HepG2 (cell line): ENCODE results near the gene MYO5B. TPM values are rescaled to one million over a fixed set of nuclear protein-coding genes. Genes with fewer than 3 reads are reported as not detected.

Experiments used
- ATAC-seq: fragments of 200-7000 bp; cut with Tn5 transposase; 3 replicates; pipeline ENCODE4 v1.9.1; 2020; ENCODE audit warnings: mild to moderate bottlenecking, moderate library complexity
- BruUV-seq: library from RNA; stranded (reverse); fragments of 400-500 nt; replicated peaks from 2 replicates; lab custom pipeline; 2021; lab: Mats Ljungman, UMichigan
- CTCF ChIA-PET: fragments of 300-600 bp; formaldehyde crosslinking; extraction: SDS; loops from one replicate; lab custom pipeline; 2021; ENCODE audit warnings: low total read pairs, inconsistent platforms, low intra/inter-chr PET ratio; lab: Yijun Ruan, JAX
- POLR2A ChIA-PET: fragments of 350-600 bp; sonication (Branson Sonifier 250); formaldehyde crosslinking; loops from one replicate; lab custom pipeline; 2020; ENCODE audit warnings: antibody characterized with exemption, inconsistent platforms; lab: Yijun Ruan, JAX
- DNase-seq: peaks from one replicate; pipeline ENCODE4 v3.0.0-alpha.2; 2015; ENCODE audit warnings: low spot score
- FAIRE-seq: peaks from 3 replicates; lab custom pipeline; 2011; peaks lifted over from hg19 to GRCh38; lab: Jason Lieb, UNC
- H2AFZ ChIP-seq: one replicate; pipeline ENCODE4 v1.6.1; 2011; ENCODE audit warnings: low read length, inconsistent platforms
- H3K27ac ChIP-seq: fragments of 300-600 bp; 3 replicates; pipeline ENCODE4 v1.8.0; 2011; ENCODE audit warnings: mixed run types, mild to moderate bottlenecking, mixed read lengths, low read length, inconsistent platforms; ENCODE audit not compliant: insufficient read depth; ENCODE audit errors: extremely low read length
- H3K27me3 ChIP-seq, 2 experiments: fragments of 200-600 bp in 1 of 2; 2 replicates in 1 of 2; 3 replicates in 1 of 2; pipeline versions ENCODE4 v1.6.0 to v1.8.0; 2011; ENCODE audit warnings: low read length in 2 of 2, mild to moderate bottlenecking in 2 of 2, moderate library complexity in 2 of 2, inconsistent platforms in 1 of 2; ENCODE audit not compliant: insufficient read depth in 2 of 2, control insufficient read depth in 1 of 2
- H3K36me3 ChIP-seq, 2 experiments: fragments of 200-600 bp in 1 of 2; replicated peaks in 1 of 2; 2 replicates in 1 of 2; 3 replicates in 1 of 2; pipeline versions ENCODE4 v1.5.1 to v1.8.0; 2011; ENCODE audit warnings: low read length in 2 of 2, inconsistent platforms in 1 of 2; ENCODE audit not compliant: insufficient read depth in 2 of 2, control insufficient read depth in 1 of 2
- H3K4me1 ChIP-seq: 2 replicates; pipeline ENCODE4 v1.5.1; 2012; ENCODE audit warnings: low read length, inconsistent platforms; ENCODE audit not compliant: insufficient read depth
- H3K4me2 ChIP-seq: 2 replicates; pipeline ENCODE4 v1.6.0; 2011; ENCODE audit warnings: low read depth, low read length, inconsistent platforms
- H3K4me3 ChIP-seq, 3 experiments: fragments of 200-600 bp in 1 of 3; sonication (generic), shearing (Covaris generic) in 1 of 3; replicated peaks in 1 of 3; 2 replicates each; pipeline ENCODE4 v1.5.1; 2011 to 2016; ENCODE audit warnings: low read length in 3 of 3, inconsistent platforms in 2 of 3, low read depth in 2 of 3, mild to moderate bottlenecking in 2 of 3, control low read depth in 1 of 3, mixed read lengths in 1 of 3; ENCODE audit not compliant: insufficient read depth in 1 of 3
- H3K79me2 ChIP-seq: one replicate; pipeline ENCODE4 v1.6.1; 2011; ENCODE audit warnings: low read length, inconsistent platforms; ENCODE audit not compliant: insufficient read depth
- H3K9ac ChIP-seq: 2 replicates; pipeline ENCODE4 v1.6.0; 2011; ENCODE audit warnings: mild to moderate bottlenecking, low read depth, low read length, inconsistent platforms; ENCODE audit not compliant: insufficient read depth
- H3K9me3 ChIP-seq: 2 replicates; pipeline ENCODE4 v1.5.1; 2012; ENCODE audit warnings: mild to moderate bottlenecking, low read length
- H4K20me1 ChIP-seq: 2 replicates; pipeline ENCODE4 v1.6.0; 2011; ENCODE audit warnings: inconsistent platforms, mild to moderate bottlenecking, low read length, moderate library complexity; ENCODE audit not compliant: insufficient read depth
- HNRNPUL1 ChIP-seq: fragments of 200-400 bp; formaldehyde crosslinking; IDR thresholded peaks from 2 replicates; pipeline ENCODE4 v1.6.1; 2017; ENCODE audit warnings: low read depth, mild to moderate bottlenecking, low read length, moderate library complexity
- KLF12 ChIP-seq: sonication (generic); formaldehyde crosslinking; IDR thresholded peaks from 2 replicates; pipeline ENCODE4 v1.4.0; 2020; ENCODE audit warnings: missing genetic modification reagents, borderline replicate concordance
- MAFG ChIP-seq: sonication (generic); formaldehyde crosslinking; IDR thresholded peaks from 2 replicates; pipeline ENCODE4 v1.5.1; 2020; ENCODE audit warnings: mild to moderate bottlenecking, missing genetic modification reagents
- NCOR1 ChIP-seq: fragments of 200-600 bp; sonication (generic); IDR thresholded peaks from 2 replicates; pipeline ENCODE4 v1.7.0; 2017; ENCODE audit warnings: antibody characterized with exemption, low read length, borderline replicate concordance
- PHF21A ChIP-seq: sonication (generic); formaldehyde crosslinking; IDR thresholded peaks from 2 replicates; pipeline ENCODE4 v1.5.0; 2020; ENCODE audit warnings: mild to moderate bottlenecking, missing genetic modification reagents
- RARG ChIP-seq: sonication (generic); formaldehyde crosslinking; IDR thresholded peaks from 2 replicates; pipeline ENCODE4 v1.4.0; 2020; ENCODE audit warnings: low read depth, mild to moderate bottlenecking, missing genetic modification reagents
- SRY ChIP-seq: sonication (generic); formaldehyde crosslinking; IDR thresholded peaks from 2 replicates; pipeline ENCODE4 v1.8.0; 2022; ENCODE audit warnings: mild to moderate bottlenecking, missing genetic modification reagents
- ZBTB46 ChIP-seq: sonication (generic); formaldehyde crosslinking; IDR thresholded peaks from 2 replicates; pipeline ENCODE4 v1.4.0; 2020; ENCODE audit warnings: mild to moderate bottlenecking, missing genetic modification reagents, borderline replicate concordance
- ZKSCAN8 ChIP-seq: IDR thresholded peaks from 2 replicates; pipeline ENCODE4 v1.6.1; 2016; ENCODE audit warnings: borderline replicate concordance, missing genetic modification reagents, missing compliant biosample characterization
- ZNF251 ChIP-seq: sonication (generic); formaldehyde crosslinking; IDR thresholded peaks from 2 replicates; pipeline ENCODE4 v1.9.0; 2021; ENCODE audit warnings: mild to moderate bottlenecking, missing genetic modification reagents
- ZNF280B ChIP-seq: sonication (generic); formaldehyde crosslinking; IDR thresholded peaks from 2 replicates; pipeline ENCODE4 v1.5.0; 2020; ENCODE audit warnings: missing genetic modification reagents, mild to moderate bottlenecking, borderline replicate concordance
- ZNF34 ChIP-seq: sonication (generic); formaldehyde crosslinking; IDR thresholded peaks from 2 replicates; pipeline ENCODE4 v1.4.0; 2020; ENCODE audit warnings: mild to moderate bottlenecking, missing genetic modification reagents, borderline replicate concordance
- ZNF350 ChIP-seq: sonication (generic); formaldehyde crosslinking; IDR thresholded peaks from 2 replicates; pipeline ENCODE4 v1.4.0; 2020; ENCODE audit warnings: mild to moderate bottlenecking, low read depth, missing genetic modification reagents, borderline replicate concordance
- ZNF496 ChIP-seq: sonication (generic); formaldehyde crosslinking; IDR thresholded peaks from 2 replicates; pipeline ENCODE4 v1.8.1; 2023; ENCODE audit warnings: mild to moderate bottlenecking, moderate library complexity, missing genetic modification reagents; ENCODE audit not compliant: insufficient replicate concordance
- ZNF501 ChIP-seq: sonication (generic); formaldehyde crosslinking; IDR thresholded peaks from 2 replicates; pipeline ENCODE4 v1.5.1; 2020; ENCODE audit warnings: mild to moderate bottlenecking, moderate library complexity, missing genetic modification reagents
- ZNF567 ChIP-seq: sonication (generic); formaldehyde crosslinking; IDR thresholded peaks from 2 replicates; pipeline ENCODE4 v1.8.1; 2023; ENCODE audit warnings: mild to moderate bottlenecking, missing genetic modification reagents, borderline replicate concordance
- ZNF614 ChIP-seq: IDR thresholded peaks from 2 replicates; pipeline ENCODE4 v1.6.1; 2018; ENCODE audit warnings: missing biosample characterization, missing genetic modification reagents, inconsistent platforms, borderline replicate concordance
- ZNF724P ChIP-seq: sonication (generic); formaldehyde crosslinking; IDR thresholded peaks from 2 replicates; pipeline ENCODE4 v1.8.0; 2022; ENCODE audit warnings: missing genetic modification reagents, borderline replicate concordance
- ZNF883 ChIP-seq: sonication (generic); formaldehyde crosslinking; IDR thresholded peaks from 2 replicates; pipeline ENCODE4 v1.5.1; 2020; ENCODE audit warnings: mild to moderate bottlenecking, missing genetic modification reagents; ENCODE audit errors: not compliant biosample characterization
- WGBS: methylation state at CpG from one replicate; pipeline ENCODE4 v1.1.6; 2017; ENCODE audit warnings: low lambda C conversion rate; 5-methylcytosine and 5-hydroxymethylcytosine counted together
- in situ Hi-C: cut with HindIII; loops from 2 replicates; pipeline ENCODE4 v1.10.0; 2017; ENCODE audit warnings: low pct_unique_long_range_greater_than_20kb; ENCODE audit not compliant: extremely low pct_ligation_motif_present
- intact Hi-C: fragments of 100-400 bp; cut with micrococcal nuclease; formaldehyde crosslinking; loops from one replicate; pipeline ENCODE4 v1.10.0; 2022; ENCODE audit not compliant: unreplicated experiment
- polyA plus RNA-seq, 8 experiments: library from polyadenylated mRNA; depleted of rRNA in 3 of 8; stranded (reverse) in 7 of 8; unstranded in 1 of 8; fragments of >200 nt; fragmentation: Illumina TruSeq in 4 of 8; extraction: Trizol in 4 of 8; gene quantifications; 2 replicates each; pipeline versions ENCODE4 v1.2.1 to v1.2.3, GENCODE V29; 2011 to 2016; ENCODE audit warnings: low read depth in 4 of 8, missing spikeins in 1 of 8, mixed read lengths in 1 of 8; ENCODE audit not compliant: insufficient read depth in 1 of 8
- total RNA-seq, 5 experiments: library from RNA; depleted of rRNA; stranded (reverse); fragments of >200 nt; fragmentation: Illumina TruSeq; extraction: Trizol; gene quantifications; 2 replicates each; pipeline ENCODE4 v1.2.3, GENCODE V29; 2016; ENCODE audit warnings: low read depth in 1 of 5

MYO5B gene
- total and polyA plus RNA-seq, 2 of the 13 experiments (the other 11 are each of a cell fraction or from before 2014, with no cell fraction given), result 13.1 to 24.0 TPM

GRCh38 chr18:50004013-50004412, 190.9 kb downstream of the MYO5B start:
- Histone ChIP-seq H2AFZ (no peak overlapping the region), H3K27ac (no peak overlapping the region), H3K36me3 (peaks cover 0 to 5% of the 10 kb centered on the region in 2 experiments; a peak in 4 of 5 replicates), H3K9me3 (no peaks in the 10 kb centered on the region), H3K4me3 (no peak overlapping the region), H3K79me2 (no peaks in the 10 kb centered on the region), H4K20me1 (no peaks in the 10 kb centered on the region), H3K4me1 (no peaks in the 10 kb centered on the region), H3K4me2 (no peak overlapping the region), H3K9ac (no peak overlapping the region), H3K27me3 (no peaks in the 10 kb centered on the region)
- WGBS, result 96% methylated on average over 4 of the region's 4 CpGs
- CTCF ChIA-PET, result no interaction called here
- FAIRE-seq, result no peak
- TF ChIP-seq SRY (CRISPR knock-in tag), result no peak
- TF ChIP-seq ZNF567 (CRISPR knock-in tag), result no peak
- no peak for TF ChIP-seq ZBTB46 (CRISPR knock-in tag)
- TF ChIP-seq PHF21A (CRISPR knock-in tag), result no peak
- no peak for TF ChIP-seq ZNF280B (CRISPR knock-in tag)
- TF ChIP-seq ZNF496, result no peak
- no peak for TF ChIP-seq ZNF34 (CRISPR knock-in tag)
- no peak for TF ChIP-seq MAFG
- TF ChIP-seq ZNF251 (CRISPR knock-in tag), result no peak
- TF ChIP-seq HNRNPUL1, result no peak
- no peak for TF ChIP-seq KLF12 (CRISPR knock-in tag)
- TF ChIP-seq ZNF501 (CRISPR knock-in tag), result no peak
- no peak for TF ChIP-seq NCOR1
- TF ChIP-seq ZNF614 (CRISPR knock-in tag), result no peak
- no peak for TF ChIP-seq ZKSCAN8
- no peak for TF ChIP-seq RARG (CRISPR knock-in tag)
- TF ChIP-seq ZNF883, result no peak
- no peak for TF ChIP-seq ZNF350 (CRISPR knock-in tag)
- TF ChIP-seq ZNF724P, result no peak
- ATAC-seq, result no peak
- in situ Hi-C loops, result no loop called here
- intact Hi-C loops, result no loop called here
- DNase-seq, result no peak
- BruUV-seq, result no TSS peak
- POLR2A ChIA-PET, result no interaction called here
